ENCODE measurements around the gene ZNF140.

Gene ZNF140

GRCh38 chr12:133130038-133130807, 49.5 kb downstream of the ZNF140 start, which contains the start of the genes ZNF10 and ZNF891:
Gene ZNF10, plus strand, starts transcription at chr12:133130627. Its CDS starts 13,866 bp downstream, at chr12:133144493.
Gene ZNF891, minus strand, starts transcription at chr12:133130274. Its CDS starts 8,356 bp downstream, at chr12:133121918.
- in situ Hi-C loops (cut with MboI; ENCODE audit: low sequenced_read_pairs), result no loop called here

DNA sequence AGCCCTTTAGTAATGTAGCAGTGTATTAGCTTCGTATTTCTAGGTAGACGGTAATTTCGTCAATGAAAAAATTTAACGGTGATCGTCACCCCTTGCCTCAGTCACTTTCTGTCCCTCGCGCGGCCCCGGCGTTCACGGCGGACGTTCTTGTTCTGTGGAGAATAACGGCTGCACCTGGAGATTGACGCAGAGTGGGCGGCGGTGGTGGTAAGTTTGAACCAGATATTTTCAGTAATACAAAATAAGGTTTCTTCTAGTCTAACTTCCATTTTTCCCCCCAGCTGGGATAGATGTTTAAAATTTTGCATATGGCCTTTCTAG, 50.0 kb downstream of the ZNF140 start:
- in situ Hi-C loops (cut with MboI; ENCODE audit: low sequenced_read_pairs), result no loop called here

DNA sequence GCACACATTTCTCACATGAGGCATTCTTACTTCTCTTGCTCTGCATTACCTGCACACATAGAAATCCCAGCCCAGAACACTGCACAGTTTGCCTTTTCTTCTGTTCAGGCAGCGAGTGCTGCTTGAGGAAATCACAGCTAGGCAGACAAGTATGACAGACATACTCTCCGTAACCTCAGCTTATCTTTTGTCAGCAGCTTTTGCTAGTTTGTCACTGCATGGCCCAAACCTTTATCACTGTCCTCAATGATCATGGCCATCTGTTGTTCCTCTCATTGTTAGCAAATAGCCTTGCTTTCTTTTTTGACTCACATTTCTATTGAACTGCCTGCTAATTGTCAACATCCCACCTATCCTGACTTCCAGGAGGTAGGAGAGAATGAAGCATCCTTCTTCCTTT, 55.0 kb downstream of the ZNF140 start:
- in situ Hi-C loops (cut with MboI; ENCODE audit: low sequenced_read_pairs), result no loop called here

GRCh38 chr12:133145981-133146380, 65.3 kb downstream of the ZNF140 start:
- in situ Hi-C loops (cut with MboI; ENCODE audit: low sequenced_read_pairs), result no loop called here

DNA sequence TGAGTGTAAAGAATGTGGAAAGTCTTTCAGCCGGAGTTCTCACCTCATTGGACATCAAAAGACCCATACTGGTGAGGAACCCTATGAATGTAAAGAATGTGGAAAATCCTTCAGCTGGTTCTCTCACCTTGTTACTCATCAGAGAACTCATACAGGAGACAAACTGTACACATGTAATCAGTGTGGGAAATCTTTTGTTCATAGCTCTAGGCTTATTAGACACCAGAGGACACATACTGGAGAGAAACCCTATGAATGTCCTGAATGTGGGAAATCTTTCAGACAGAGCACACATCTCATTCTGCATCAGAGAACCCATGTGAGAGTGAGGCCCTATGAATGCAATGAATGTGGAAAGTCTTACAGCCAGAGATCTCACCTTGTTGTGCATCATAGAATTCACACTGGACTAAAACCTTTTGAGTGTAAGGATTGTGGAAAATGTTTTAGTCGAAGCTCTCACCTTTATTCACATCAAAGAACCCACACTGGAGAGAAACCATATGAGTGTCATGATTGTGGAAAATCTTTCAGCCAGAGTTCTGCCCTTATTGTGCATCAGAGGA, 75.5 kb downstream of the ZNF140 start:
- in situ Hi-C loops (cut with MboI; ENCODE audit: low sequenced_read_pairs), result no loop called here
